Iris pigment epithelial cell (primary cell): Measurements from ENCODE around the gene SLC10A3.

Experiments
- DNase-seq: peaks from one replicate; pipeline ENCODE4 v3.0.0-alpha.2; 2011; ENCODE audit warnings: low read depth

Gene SLC10A3

DNA sequence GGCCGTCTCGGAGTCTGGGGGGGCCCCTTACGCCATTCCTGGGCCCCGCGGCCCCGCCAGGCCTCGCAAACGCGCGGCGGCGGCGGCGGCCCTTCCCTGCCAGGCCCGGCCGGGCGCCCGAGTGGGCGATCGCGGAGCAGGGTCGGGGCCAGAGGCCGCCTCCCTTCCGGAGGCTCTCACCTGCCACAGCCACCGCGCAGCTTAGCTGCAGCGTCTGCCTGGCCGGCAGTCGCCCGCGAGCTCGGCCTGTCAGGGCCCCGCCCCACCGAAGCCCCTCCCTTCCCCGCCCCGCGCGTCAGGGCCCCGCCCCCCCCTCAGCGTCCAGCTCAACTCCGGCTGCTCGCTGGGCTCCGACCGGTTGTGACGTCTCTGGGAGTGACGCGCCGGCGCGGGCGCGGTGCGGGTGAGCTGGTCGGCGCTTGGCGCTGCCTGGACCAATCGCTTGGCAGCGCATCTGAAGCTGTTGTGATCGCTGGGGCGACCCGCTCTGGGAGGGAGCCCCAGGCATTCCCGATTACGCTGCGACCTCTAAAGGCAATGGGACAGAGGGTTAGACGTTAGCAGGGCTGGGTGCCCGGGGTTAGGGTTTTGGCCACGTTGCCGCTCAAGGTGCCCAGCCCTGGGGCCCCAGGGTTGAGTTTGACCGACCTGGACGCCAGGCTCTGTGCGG lies at the start of gene SLC10A3:
TSS of gene SLC10A3 (minus strand) at position 216 of the 670 bp plus-strand sequence. CDS start 1,689 bp downstream, outside the sequence.
- DNase-seq = peak; percentile 91

DNA sequence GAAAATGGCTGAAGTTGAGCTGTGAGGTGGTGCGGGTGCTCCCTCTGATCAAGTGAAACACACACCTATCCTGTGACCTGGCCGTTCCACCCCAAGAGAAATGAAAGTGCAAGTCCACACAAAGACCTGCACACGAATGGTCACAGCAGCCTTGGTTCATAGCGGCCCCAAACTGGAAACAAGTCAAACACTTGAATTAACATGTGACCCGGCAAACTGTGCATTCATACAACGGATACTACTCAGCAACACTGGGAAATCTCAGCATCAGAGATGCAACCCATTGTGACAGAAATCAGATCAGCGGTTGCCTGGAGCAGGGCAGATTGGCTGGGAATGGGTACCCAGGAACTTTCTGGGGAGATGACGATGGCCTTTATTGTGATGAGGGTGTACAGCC lies 48.6 kb upstream of the SLC10A3 start:
- DNase-seq = no peak

- no peak for DNase-seq
Observed at GRCh38 chrX:154535892-154536291, 45.5 kb upstream of the SLC10A3 start.

- DNase-seq = peak; percentile 80
Observed at GRCh38 chrX:154534526-154535322, 44.3 kb upstream of the SLC10A3 start.

- no peak for DNase-seq
Observed at GRCh38 chrX:154532690-154533089, 42.3 kb upstream of the SLC10A3 start.

DNA sequence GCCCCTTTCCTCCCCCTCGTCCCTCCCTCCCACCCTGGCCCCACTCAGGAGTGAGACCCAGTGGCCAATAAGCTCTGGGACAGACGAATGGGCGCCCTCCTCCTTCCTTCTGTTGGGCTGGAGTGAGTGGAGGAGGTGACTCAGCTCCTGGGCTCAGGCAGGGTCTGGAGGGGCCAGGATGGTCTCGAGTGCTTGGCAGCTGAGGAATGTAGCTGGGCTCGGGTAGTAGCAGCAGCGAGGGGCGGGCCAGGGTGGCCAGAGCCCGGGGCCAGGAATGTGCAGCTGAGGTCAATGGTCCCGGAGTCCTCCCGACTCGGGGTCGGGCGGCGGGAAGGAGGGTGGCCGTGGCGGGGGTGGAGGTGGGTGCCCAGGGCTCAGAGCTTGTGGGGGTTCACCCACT lies 41.2 kb upstream of the SLC10A3 start:
- DNase-seq = peak; percentile 64

GRCh38 chrX:154530286-154530685 lies 39.9 kb upstream of the SLC10A3 start:
- no peak for DNase-seq

- no peak for DNase-seq
Observed at GRCh38 chrX:154529206-154529612, 38.8 kb upstream of the SLC10A3 start.

GRCh38 chrX:154526901-154527675 lies 36.7 kb upstream of the SLC10A3 start:
- peak; percentile 78 for DNase-seq

DNA sequence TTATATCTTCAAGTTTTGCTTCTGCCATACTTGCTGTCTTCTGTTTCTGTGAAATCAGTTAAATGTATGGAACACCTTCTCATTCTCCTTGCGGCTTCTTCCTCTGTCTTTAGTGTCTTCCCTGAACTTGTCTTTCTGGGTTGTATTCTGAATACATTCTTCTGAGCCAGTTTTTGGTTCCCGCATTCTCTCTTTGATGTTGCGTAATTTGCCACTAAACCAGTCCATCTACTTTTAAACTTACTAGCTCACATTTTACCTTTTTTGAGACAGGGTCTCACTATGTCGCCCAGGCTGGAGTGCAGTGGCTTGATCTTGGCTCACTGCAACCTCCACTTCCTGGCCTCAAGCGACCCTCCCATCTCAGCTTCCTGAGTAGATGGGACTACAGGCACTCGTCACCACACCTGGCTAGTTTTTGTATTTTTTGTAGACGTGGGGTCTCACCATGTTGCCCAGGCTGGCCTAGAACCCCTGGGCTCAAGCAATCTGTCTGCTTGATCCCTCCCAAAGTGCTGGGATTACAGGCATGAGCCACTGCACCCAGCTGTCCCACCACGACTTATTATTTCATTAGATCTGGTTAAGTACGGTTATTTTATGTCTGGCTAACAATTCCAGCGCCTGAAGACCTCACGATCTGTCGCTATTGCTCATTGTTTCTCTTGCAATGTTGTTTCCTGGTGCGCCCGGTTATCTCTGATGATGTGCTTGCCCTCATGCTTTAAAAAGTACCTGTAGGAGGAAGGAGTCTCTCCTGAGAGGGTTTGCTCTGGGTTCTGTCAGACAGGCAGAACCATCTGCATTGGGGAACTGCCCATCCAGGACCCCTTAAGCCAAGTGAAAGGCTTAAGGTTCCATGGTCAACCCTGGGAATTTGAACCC lies 35.4 kb upstream of the SLC10A3 start:
- no peak for DNase-seq

DNA sequence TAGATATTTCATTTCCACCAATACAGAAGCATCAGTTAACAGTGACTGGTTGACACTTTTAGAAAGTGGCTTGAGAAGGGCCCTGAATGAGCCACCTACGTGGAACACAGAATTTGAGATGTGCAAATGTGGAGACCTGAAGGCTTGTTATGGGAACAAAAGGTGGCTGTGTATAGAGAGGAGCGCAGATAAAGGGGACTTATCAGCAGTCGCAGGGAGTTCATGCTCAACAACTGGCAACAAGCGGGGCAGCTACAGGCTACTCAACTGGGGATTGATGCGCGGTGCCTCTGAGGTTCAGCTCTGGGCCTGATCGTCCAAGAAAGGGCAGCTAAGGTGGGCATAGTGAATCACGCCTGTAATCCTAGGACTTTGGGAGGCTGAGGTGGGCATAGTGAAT lies 29.0 kb upstream of the SLC10A3 start:
- no peak for DNase-seq

GRCh38 chrX:154517101-154517781 lies 26.8 kb upstream of the SLC10A3 start:
- DNase-seq = no peak

DNA sequence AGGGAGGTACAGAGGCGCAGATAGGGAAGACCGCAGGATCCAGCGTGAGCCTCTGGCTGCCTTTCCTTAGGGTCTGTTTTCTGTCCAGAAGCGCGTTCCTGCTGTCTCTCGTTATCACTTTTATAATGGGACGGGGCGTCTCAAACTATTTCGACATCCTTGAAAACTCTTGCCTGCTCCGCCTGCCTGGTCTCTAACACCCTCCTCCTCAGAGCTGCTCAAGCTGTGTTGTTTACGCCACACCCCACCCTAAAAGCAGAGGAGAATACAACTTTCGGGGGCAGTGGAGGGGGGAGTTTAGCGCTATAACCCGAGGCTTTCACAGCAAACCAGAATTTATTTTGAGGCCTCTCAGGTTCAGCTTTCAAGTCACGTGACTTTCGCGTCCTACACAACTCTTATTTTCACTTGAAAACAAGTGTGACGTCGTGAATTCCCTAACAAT lies 26.2 kb upstream of the SLC10A3 start:
- peak; percentile 71 for DNase-seq

GRCh38 chrX:154515966-154516655 lies 25.7 kb upstream of the SLC10A3 start, which contains the start of gene FAM3A:
Gene FAM3A, minus strand, starts transcription at chrX:154516232. Its CDS starts 460 bp downstream, at chrX:154515772.
- peak; percentile 86 for DNase-seq

GRCh38 chrX:154515090-154515965 lies 24.9 kb upstream of the SLC10A3 start:
- no peak for DNase-seq

GRCh38 chrX:154513716-154514115 lies 23.3 kb upstream of the SLC10A3 start:
- DNase-seq = no peak

DNA sequence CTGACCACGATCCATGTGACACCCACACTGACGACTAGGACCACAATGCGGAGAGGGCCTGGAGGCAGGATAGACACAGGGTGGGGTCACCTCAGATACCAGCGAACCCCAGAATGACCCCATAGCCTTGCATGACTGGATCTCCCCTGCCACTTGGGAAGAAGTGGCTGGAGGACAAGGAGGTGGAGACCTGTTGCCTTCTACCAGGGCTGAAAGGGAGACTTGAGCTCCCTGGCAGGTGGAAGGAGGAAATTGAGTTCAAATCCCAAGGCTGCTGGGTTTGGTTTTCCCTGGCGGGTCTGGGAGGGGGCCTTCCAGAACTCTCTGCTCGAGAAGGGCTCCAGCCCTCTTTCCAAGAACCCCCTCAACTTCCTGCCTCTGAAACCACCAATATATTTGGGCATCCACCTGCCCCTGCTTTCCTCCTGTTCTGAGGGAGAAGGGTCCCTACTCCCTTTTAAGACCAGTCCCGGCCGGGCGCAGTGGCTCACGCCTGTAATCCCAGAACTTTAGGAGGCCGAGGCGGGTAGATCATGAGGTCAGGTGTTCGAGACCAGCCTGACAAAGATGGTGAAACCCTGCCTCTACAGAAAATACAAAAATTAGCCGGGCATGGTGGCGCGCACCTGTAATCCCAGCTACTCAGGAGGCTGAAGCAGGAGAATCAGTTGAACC lies 22.6 kb upstream of the SLC10A3 start:
- DNase-seq = no peak

DNA sequence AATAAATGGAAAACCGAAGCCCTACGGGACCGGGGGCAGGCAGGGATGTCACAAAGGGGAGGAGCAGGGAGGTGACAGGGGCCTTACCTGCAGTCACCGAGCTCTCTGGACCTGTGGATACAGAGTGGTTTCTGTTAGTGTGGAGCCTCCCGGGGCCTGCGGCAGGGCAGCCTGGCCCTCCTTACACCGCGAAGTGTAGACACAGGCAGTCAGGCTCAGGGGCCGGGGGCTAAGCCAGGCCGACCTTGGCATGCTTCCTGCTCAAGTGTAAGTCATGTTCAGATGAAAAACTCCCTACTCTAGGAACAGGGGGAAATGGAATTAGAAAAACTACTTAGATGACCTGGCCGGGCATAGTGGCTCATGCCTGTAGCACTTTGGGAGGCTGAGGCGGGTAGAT lies 21.3 kb upstream of the SLC10A3 start:
- no peak for DNase-seq

- DNase-seq = no peak
Observed at GRCh38 chrX:154509455-154509854, 19.0 kb upstream of the SLC10A3 start.
